Activated CD4-positive, alpha-beta T cell treated with anti-CD3 and anti-CD28 coated beads for 24 hours (primary cell): ENCODE data around the gene SCN9A.

ENCODE experiments used
- DNase-seq, 2 donors: peaks; one replicate each; pipeline ENCODE4 v3.0.0-alpha.2; 2020; ENCODE audit warnings: low read depth in 2 of 2

Gene SCN9A

GRCh38 chr2:166179201-166179600, 196.5 kb downstream of the SCN9A start:
- DNase-seq = no peak

- no peak for DNase-seq
Observed at GRCh38 chr2:166173263-166173662, 202.5 kb downstream of the SCN9A start.

GRCh38 chr2:166171216-166171615, 204.5 kb downstream of the SCN9A start:
- DNase-seq = no peak

DNA sequence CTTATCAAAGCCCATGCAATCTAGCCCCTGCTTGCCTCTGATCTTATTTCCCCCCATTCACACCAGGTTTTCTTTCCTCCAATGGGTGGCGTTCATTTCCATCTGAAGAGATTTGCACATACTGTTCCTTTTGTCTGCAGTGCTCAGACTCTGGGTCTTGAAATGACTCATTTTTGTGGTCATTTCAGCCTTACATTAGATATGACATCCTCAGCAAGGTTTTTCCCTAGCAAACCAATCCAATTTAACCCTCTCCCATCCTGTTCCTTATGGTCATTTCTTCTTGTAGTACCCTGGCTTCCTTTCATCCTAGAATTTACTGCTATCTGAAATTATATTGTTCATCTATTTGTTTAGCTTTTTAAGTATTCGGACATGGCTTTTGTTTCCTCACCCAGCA, 205.4 kb downstream of the SCN9A start:
- no peak for DNase-seq

- DNase-seq = no peak
Observed at GRCh38 chr2:166167449-166167848, 208.3 kb downstream of the SCN9A start.

- DNase-seq = no peak
Observed at GRCh38 chr2:166163775-166164174, 212.0 kb downstream of the SCN9A start.

- DNase-seq = no peak
Observed at GRCh38 chr2:166158546-166158945, 217.2 kb downstream of the SCN9A start.

- no peak for DNase-seq
Observed at GRCh38 chr2:166157578-166157977, 218.2 kb downstream of the SCN9A start.

DNA sequence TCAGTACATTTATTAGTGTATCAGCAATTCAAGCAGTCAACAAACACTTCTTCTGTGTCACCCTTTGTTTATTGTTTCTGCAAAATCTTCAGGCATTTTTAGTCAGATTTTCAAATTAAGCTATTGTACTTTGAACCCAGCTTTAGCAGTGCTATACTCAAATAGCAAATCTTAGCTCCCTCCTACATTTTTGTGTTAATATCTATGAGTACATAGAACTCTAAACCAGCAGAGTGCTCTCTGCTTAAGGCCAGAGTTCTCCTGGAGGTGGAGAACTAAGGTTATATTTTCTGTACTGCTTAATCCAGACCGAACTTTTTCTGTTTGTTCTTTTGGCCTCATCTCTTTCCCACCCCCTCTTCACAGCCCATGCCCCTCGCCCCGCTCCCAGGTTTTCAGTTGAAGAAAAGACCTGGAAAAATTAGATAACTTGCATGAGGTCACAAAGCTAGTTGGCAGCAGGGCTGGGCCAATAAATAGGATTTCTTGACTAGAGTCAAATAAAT, 218.7 kb downstream of the SCN9A start:
- DNase-seq = no peak

GRCh38 chr2:166155589-166155988, 220.2 kb downstream of the SCN9A start:
- no peak for DNase-seq

GRCh38 chr2:166154685-166155338, 220.9 kb downstream of the SCN9A start:
- no peak for DNase-seq

DNA sequence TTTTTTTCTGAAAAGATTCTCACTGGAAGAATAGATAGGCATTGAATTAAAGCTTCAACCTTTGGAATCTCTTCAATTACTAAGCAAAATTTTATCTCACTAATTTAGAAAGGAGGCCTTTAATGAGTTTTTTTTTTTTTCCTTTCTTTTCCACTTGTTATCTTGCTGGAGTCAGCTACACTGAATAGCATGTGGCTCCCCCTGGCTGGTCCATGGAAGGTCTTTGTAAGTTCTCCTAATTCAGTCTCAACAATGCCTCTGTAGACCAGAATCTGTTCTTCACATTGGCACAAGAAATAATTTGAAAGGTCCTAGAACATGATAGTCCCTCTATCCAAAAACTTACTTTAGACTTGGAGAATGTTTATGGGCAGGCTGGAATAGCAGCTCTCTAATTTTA, 223.7 kb downstream of the SCN9A start:
- DNase-seq = no peak

GRCh38 chr2:166148500-166149400, 227.0 kb downstream of the SCN9A start:
- no peak for DNase-seq

DNA sequence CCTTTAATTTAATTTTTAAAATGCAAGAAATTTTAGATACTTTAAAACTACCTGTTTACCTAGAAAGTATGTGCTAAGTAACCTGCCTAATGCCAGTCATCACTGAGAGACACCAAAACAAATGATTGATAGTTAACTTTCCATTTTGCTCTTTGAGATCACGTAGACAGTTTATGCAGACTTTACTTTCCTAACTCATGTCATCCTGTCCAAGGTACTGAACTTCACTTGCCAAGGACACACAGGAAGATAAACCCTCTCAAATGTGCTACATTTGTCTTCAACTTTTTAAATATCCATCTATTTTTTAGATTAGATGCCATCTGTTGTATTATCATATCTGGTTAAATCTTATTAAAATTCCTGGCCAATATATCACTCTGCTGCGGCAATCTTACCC, 227.9 kb downstream of the SCN9A start:
- no peak for DNase-seq
